ENCODE data around the gene CHAF1A.

CHAF1A gene
- long read RNA-seq, donor 1, partial matches to known transcripts = 17 of 17 reads
- long read RNA-seq, donor 1, other reads (novel, unspliced or antisense) = 0 of 17 reads
- long read RNA-seq, donor 2, partial matches to known transcripts = 10 of 10 reads
- long read RNA-seq, donor 2, other reads (novel, unspliced or antisense) = 0 of 10 reads
- long read RNA-seq, donor 3 = 0 reads
- long read RNA-seq, donor 4, partial matches to known transcripts = 36 of 75 reads
- long read RNA-seq, donor 4, other reads (novel, unspliced or antisense) = 39 of 75 reads
- long read RNA-seq, donor 5, partial matches to known transcripts = 58 of 114 reads
- long read RNA-seq, donor 5, other reads (novel, unspliced or antisense) = 56 of 114 reads
- long read RNA-seq, donor 6, partial matches to known transcripts = 78 of 78 reads
- long read RNA-seq, donor 6, other reads (novel, unspliced or antisense) = 0 of 78 reads
- long read RNA-seq, donor 7 = 0 reads
- long read RNA-seq, donor 8, partial matches to known transcripts = 47 of 87 reads
- long read RNA-seq, donor 8, other reads (novel, unspliced or antisense) = 39 of 87 reads

- DNase-seq = peak; percentile 83
These were observed at the start of gene CHAF1A for GRCh38 chr19:4402171-4403004. TSS of gene CHAF1A (plus strand) at chr19:4402640. CDS start at chr19:4402763, 123 bp downstream.

DNA sequence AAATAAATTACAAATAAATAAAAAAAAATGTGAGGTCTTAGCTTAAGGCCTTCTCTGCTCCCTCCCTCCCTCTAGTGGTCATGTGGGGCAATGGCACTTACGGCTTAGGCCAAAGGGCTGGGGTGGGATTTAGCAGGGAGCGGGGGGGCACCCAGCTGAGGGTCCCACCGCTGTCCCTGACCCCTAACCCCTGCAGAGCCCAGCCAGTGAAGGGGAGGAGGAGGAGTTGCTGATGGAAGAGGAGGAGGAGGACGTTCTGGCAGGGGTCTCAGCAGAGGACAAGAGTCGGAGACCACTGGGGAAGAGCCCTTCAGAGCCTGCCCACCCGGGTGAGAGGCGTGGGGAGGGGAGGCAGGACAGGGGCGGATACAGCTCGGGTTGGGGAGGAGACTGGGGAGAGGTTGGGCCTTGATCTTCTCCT lies 49.7 kb upstream of the CHAF1A start:
- no peak for DNase-seq

- DNase-seq = no peak
These were observed 48.2 kb upstream of the CHAF1A start for GRCh38 chr19:4354282-4354681.

DNA sequence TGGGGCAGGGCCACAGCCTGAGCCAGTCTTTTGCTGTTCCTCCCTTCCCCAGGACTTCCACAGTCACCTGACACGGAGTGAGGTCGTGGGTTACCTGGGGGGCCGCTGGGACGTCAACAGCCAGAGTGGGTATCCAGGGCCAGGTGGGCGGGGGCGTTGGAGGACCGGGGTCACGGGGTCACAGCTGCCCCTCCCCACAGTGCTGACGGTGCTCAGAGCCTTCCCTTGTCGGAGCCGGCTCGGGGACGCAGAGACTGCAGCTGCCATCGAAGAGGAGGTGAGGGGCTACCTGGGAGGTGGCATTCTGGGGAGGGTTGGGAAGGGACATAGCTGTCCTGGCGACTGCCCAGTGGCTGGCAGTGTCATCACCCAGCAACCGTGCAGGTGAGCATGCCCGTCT lies 47.5 kb upstream of the CHAF1A start:
- no peak for DNase-seq

- no peak for DNase-seq
These were observed 45.2 kb upstream of the CHAF1A start for GRCh38 chr19:4357095-4357797.

DNA sequence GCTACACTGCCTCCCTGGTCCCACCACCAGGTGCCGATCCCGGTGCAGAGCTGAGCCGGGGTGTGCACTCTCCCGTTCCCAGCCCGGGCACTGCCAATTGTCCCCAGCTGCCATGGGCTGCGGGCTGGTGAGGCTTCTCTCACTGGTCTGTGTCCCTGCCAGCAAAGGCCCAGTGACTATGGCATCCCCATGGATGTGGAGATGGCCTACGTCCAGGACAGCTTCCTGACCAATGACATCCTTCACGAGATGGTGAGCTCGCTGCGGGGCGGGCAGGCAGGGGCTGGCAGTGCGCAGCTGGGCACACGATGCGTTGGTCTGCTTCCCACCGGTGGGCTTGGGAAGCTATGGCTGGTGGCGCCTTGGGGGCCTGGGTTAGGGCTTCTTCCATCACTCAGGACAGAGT lies 44.5 kb upstream of the CHAF1A start:
- DNase-seq = no peak

DNA sequence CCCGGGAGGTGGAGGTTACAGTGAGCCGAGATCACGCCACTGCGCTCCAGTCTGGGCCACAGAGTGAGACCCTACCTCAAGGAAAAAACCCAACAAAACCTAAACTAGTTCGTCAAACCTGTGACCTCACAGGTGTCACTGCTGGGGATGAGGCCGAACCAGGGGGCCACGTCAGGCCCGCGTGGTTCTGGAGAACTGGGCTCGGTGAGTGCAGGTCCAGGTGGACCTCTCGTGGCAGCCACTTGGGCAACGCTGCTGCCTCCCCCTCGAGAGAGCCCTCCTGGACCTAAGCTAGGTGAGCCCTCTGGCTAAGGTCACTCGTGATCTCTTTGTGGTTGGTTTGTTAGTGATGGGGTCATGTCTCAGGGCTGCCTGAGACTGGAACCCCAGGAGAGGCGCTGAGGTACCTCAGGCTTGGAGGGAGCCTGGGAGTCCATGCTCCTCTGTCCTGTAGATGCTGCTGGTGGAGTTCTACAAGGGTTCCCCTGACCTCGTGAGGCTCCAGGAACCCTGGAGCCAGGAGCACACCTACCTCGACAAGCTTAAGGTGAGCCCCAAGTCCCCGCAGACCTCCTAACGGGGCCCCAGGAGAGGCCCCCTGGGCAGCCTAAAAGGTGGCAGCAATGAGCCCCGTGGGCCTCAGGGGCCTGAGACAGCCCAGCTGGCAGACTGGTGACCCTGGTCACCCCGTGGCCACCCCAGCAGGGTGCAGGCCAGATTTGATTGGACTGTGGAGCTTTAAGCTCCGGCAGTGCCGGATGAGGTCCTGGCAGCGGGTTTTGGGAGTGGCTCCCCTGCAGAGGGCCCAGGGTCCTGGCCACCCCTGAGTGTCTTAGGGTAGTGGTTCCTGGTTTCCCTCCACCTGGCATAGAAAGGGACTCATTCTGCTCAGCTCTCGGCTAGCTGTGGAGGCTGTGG lies 43.5 kb upstream of the CHAF1A start:
- DNase-seq = no peak

DNA sequence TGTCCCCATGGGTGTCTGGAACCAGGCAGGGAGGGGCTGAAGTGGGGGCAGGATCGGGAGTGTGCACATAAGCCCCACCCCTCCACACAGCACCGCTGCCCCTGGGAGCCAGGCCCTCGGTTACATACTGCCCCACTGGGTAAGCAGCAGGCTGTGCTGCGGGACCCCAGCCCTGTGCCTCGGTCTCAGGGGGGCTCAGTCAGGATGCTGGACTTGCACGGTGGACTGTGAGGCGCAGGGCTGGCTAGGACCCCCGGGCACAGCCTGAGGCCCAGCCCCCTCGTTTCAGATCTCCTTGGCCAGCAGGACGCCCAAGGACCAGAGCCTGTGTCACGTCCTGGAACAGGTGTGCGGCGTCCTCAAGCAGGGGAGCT lies 42.8 kb upstream of the CHAF1A start:
- DNase-seq = no peak

DNA sequence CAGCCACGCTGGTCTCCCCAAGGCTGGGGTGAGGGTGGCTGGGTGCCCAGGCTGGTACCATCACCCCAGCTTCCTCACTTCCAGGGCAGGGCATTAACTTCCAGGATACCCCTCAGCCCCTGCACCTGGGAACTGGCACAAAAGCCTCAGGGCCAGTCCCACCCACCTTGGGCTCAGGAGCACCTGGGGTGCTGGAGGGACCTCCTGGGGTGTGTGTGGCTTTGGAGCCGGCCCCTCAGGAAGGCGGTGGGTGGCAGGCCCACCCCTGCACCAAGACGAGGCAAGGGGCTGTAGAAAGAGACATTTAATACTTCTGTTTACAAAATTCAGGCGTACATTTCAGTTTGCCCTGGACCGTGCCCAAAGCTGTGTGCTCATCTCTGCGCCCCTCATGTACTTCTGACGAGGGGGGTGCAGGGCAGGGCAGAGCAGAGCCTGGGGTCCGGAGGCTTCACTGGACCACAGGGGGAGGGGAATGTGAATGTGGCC lies 42.3 kb upstream of the CHAF1A start:
- no peak for DNase-seq

- DNase-seq = peak; percentile 49
These were observed 41.7 kb upstream of the CHAF1A start for GRCh38 chr19:4360641-4361151.

GRCh38 chr19:4361152-4362046 lies 41.0 kb upstream of the CHAF1A start:
- no peak for DNase-seq

- no peak for DNase-seq
These were observed 40.2 kb upstream of the CHAF1A start for GRCh38 chr19:4362101-4362828.

DNA sequence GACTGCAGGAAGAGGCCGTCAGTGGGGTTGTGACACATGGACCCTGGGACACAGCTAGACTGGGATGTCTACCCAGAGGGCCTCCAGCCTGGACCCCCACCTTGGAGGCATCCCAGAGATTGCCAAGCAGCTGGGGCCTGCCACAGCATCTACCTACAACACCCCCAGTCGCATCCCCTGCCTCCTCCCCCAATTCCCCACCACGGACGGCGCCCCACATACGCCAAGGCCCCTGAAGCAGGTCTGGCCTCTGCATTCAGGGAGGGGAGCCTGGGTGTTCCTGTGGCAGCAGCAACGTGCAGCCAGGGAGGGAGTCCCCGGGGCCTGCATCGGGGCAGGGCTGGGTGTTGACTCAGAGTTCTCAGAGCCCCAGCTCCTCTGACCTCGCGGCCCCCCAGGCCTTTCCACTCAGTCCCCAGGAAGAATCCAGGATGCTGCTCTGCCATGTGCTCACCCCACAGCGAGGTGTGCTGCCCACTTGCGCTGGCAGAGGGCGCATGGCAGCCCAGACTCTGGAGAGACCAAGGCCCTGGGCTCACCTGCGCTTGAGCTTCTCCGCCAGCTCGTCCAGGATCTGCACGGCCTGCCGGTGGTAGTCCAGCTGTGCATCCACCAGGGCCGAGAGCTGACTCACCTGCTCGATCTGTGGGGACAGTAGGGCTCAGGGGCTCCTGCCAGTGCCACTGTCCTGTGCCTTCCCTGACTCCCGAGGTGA lies 39.5 kb upstream of the CHAF1A start:
- no peak for DNase-seq

GRCh38 chr19:4363571-4364304 lies 38.7 kb upstream of the CHAF1A start:
- no peak for DNase-seq

GRCh38 chr19:4365341-4365740 lies 37.1 kb upstream of the CHAF1A start:
- DNase-seq = no peak

DNA sequence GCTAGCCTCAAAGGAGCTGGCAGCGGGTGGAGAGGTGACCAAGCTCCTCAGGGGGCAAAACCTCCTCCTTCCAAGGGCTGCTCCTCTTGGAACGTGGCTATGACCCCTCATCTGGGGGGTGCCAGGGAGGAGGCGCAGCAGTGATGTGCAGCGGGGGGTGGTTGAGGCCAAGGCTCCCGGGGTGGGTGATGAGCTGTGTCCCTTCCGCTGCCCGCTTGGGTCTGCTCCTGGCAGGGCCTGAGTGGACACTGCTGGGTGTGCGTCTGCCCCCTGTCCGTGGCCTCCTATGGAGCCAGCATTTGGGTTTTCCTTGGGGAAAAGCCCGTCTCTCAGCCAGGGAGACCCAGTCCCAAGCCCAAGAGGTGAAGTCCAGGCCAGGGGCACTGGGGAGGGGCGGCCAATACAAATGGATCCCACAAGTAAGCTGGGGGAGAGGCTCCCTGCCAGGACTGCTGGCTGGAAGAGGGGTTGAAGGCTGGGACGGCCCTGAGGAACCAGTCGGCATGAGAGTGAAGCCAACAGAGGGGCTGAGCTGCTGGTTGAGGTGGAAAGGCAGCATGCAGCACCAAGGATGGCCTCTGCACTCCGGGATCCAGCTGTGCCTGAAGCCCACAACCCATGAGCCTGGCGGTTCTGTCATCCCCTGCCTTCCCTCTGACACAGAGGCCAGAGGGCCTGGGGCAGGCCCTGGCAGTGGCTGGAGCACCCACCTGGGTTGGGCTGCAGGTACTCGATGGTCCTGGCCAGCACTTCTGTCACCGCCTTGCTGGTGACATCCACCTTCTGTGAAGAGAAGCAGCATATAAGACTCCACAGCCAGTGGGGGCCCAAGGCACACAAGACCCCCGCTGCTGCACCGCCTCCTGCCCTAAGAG lies 36.4 kb upstream of the CHAF1A start:
- DNase-seq = no peak
